NCI-H345 (cell line): Measurements from ENCODE around the gene FXYD3.
"Not testable (repeated sequence)": the region's sequence is repeated elsewhere in the genome, so short reads cannot be mapped to it uniquely, and the experiment has no call there.

Experiments used
- DNase-seq: peaks from one replicate; lab custom pipeline; 2025; lab: John Stamatoyannopoulos, UW

FXYD3 gene

GRCh38 chr19:35086455-35086854 is 29.2 kb upstream of the FXYD3 start:
- no peak for DNase-seq

GRCh38 chr19:35087393-35087792 is 28.2 kb upstream of the FXYD3 start:
- no peak for DNase-seq

- DNase-seq = no peak
Observed at GRCh38 chr19:35088131-35088913, 27.3 kb upstream of the FXYD3 start.

GRCh38 chr19:35089554-35089953 is 26.1 kb upstream of the FXYD3 start:
- DNase-seq = no peak

- no peak for DNase-seq
Observed at GRCh38 chr19:35090160-35090505, 25.5 kb upstream of the FXYD3 start.

GRCh38 chr19:35090506-35091214 is 25.0 kb upstream of the FXYD3 start:
- DNase-seq = peak; percentile 84

- DNase-seq = no peak
Observed at GRCh38 chr19:35093430-35093829, 22.2 kb upstream of the FXYD3 start.

GRCh38 chr19:35093941-35094647 is 21.5 kb upstream of the FXYD3 start:
- DNase-seq = no peak

GRCh38 chr19:35094656-35095055 is 21.0 kb upstream of the FXYD3 start:
- no peak for DNase-seq

- DNase-seq = no peak
Observed at GRCh38 chr19:35095667-35096368, 19.8 kb upstream of the FXYD3 start.

- DNase-seq = no peak
Observed at GRCh38 chr19:35098413-35099049, 17.1 kb upstream of the FXYD3 start.

- DNase-seq = no peak
Observed at GRCh38 chr19:35099155-35099896, 16.3 kb upstream of the FXYD3 start.

- DNase-seq = no peak
Observed at GRCh38 chr19:35099897-35100275, 15.7 kb upstream of the FXYD3 start.

GRCh38 chr19:35100588-35101533 is 14.8 kb upstream of the FXYD3 start:
- no peak for DNase-seq

GRCh38 chr19:35101949-35102348 is 13.7 kb upstream of the FXYD3 start:
- DNase-seq = not testable (repeated sequence)

- not testable (repeated sequence) for DNase-seq
Observed at GRCh38 chr19:35103614-35104013, 12.0 kb upstream of the FXYD3 start.

- DNase-seq = no peak
Observed at GRCh38 chr19:35104361-35104760, 11.3 kb upstream of the FXYD3 start.

- no peak for DNase-seq
Observed at GRCh38 chr19:35105047-35105410, 10.6 kb upstream of the FXYD3 start.

- no peak for DNase-seq
Observed at GRCh38 chr19:35105411-35106290, 10.0 kb upstream of the FXYD3 start.
